ENCODE measurements around the gene NLRP3. TPM values are rescaled to one million over a fixed set of nuclear protein-coding genes. Genes with fewer than 3 reads are reported as not detected.
A peak's percentile ranks its signal among the peaks of the same experiment; 100 is the strongest.

The NLRP3 gene
- total and polyA plus RNA-seq, 2 experiments from 2014 or later, result 0.42 TPM; not detected in 1

DNA sequence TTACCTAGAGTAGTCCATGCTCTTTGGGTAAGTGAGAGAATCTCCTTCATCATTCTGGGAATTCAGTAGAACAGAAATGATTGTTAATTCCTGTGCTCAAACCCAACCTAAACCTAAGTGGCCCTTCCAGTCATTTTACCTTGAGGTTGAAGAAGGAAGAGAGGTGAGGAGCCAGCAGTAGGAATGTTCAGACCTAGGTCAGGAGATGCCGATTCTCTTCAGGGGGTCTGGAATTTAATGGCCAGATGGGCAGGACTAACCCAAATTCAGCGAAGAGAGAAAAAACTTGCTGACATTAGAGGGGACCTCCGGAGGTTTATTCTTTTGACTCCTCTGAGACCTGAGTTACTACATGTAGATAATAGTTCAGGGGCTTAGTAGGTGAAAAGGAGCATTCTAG lies 58.4 kb downstream of the NLRP3 start:
- no peak for ATAC-seq
- Mint-ChIP-seq H3K27ac (no peak overlapping the region; the same call in 1 of the 2 replicates), H3K27me3 (ENCODE audit: insufficient read depth, low read depth, poor library complexity) (peaks cover 1% of the 10 kb centered on the region), H3K36me3 (ENCODE audit: low read depth) (peaks cover 13% of the 10 kb centered on the region; the same call in 1 of the 3 replicates), H3K4me3 (no peak overlapping the region), H3K9me3 (peaks cover 16% of the 10 kb centered on the region), H3K4me1 (peaks cover 17% of the 10 kb centered on the region)
- no peak overlapping the region for H3K4me3 ChIP-seq
- DNase-seq (ENCODE audit: low spot score), result peak; percentile 33
- no peaks in the 10 kb centered on the region for H3K27me3 ChIP-seq (ENCODE audit: insufficient read depth)
- H3F3A ChIP-seq (replicated peaks; ENCODE audit: low read depth), result no peaks in the 10 kb centered on the region
- H3K36me3 ChIP-seq (ENCODE audit: insufficient read depth), result no peaks in the 10 kb centered on the region; the same call in 1 of the 2 replicates
- TF ChIP-seq ZNF114 (CRISPR knock-in tag; IDR thresholded peaks at IDR 0.05) (no peak), EZH2 (IDR thresholded peaks at IDR 0.05; ENCODE audit: low read depth, unreplicated experiment) (no peak), EZH2phosphoT487 (IDR thresholded peaks at IDR 0.05; ENCODE audit: unreplicated experiment) (no peak), JUNB (IDR thresholded peaks at IDR 0.05; ENCODE audit: unreplicated experiment) (no peak), POLR2AphosphoS5 (IDR thresholded peaks at IDR 0.05; ENCODE audit: low read depth) (no peak), ZNF331 (CRISPR knock-in tag; IDR thresholded peaks at IDR 0.05; ENCODE audit: low read depth) (no peak)
- TF ChIP-seq, protein P1, sequence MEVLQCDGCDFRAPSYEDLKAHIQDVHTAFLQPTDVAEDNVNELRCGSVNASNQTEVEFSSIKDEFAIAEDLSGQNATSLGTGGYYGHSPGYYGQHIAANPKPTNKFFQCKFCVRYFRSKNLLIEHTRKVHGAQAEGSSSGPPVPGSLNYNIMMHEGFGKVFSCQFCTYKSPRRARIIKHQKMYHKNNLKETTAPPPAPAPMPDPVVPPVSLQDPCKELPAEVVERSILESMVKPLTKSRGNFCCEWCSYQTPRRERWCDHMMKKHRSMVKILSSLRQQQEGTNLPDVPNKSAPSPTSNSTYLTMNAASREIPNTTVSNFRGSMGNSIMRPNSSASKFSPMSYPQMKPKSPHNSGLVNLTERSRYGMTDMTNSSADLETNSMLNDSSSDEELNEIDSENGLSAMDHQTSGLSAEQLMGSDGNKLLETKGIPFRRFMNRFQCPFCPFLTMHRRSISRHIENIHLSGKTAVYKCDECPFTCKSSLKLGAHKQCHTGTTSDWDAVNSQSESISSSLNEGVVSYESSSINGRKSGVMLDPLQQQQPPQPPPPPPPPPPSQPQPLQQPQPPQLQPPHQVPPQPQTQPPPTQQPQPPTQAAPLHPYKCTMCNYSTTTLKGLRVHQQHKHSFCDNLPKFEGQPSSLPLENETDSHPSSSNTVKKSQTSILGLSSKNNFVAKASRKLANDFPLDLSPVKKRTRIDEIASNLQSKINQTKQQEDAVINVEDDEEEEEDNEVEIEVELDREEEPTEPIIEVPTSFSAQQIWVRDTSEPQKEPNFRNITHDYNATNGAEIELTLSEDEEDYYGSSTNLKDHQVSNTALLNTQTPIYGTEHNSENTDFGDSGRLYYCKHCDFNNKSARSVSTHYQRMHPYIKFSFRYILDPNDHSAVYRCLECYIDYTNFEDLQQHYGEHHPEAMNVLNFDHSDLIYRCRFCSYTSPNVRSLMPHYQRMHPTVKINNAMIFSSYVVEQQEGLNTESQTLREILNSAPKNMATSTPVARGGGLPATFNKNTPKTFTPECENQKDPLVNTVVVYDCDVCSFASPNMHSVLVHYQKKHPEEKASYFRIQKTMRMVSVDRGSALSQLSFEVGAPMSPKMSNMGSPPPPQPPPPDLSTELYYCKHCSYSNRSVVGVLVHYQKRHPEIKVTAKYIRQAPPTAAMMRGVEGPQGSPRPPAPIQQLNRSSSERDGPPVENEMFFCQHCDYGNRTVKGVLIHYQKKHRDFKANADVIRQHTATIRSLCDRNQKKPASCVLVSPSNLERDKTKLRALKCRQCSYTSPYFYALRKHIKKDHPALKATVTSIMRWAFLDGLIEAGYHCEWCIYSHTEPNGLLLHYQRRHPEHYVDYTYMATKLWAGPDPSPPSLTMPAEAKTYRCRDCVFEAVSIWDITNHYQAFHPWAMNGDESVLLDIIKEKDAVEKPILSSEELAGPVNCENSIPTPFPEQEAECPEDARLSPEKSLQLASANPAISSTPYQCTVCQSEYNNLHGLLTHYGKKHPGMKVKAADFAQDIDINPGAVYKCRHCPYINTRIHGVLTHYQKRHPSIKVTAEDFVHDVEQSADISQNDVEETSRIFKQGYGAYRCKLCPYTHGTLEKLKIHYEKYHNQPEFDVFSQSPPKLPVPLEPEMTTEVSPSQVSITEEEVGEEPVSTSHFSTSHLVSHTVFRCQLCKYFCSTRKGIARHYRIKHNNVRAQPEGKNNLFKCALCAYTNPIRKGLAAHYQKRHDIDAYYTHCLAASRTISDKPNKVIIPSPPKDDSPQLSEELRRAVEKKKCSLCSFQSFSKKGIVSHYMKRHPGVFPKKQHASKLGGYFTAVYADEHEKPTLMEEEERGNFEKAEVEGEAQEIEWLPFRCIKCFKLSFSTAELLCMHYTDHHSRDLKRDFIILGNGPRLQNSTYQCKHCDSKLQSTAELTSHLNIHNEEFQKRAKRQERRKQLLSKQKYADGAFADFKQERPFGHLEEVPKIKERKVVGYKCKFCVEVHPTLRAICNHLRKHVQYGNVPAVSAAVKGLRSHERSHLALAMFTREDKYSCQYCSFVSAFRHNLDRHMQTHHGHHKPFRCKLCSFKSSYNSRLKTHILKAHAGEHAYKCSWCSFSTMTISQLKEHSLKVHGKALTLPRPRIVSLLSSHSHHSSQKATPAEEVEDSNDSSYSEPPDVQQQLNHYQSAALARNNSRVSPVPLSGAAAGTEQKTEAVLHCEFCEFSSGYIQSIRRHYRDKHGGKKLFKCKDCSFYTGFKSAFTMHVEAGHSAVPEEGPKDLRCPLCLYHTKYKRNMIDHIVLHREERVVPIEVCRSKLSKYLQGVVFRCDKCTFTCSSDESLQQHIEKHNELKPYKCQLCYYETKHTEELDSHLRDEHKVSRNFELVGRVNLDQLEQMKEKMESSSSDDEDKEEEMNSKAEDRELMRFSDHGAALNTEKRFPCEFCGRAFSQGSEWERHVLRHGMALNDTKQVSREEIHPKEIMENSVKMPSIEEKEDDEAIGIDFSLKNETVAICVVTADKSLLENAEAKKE (CRISPR knock-in tag; IDR thresholded peaks at IDR 0.05), result peak; percentile 94
- TF ChIP-seq, protein P2, sequence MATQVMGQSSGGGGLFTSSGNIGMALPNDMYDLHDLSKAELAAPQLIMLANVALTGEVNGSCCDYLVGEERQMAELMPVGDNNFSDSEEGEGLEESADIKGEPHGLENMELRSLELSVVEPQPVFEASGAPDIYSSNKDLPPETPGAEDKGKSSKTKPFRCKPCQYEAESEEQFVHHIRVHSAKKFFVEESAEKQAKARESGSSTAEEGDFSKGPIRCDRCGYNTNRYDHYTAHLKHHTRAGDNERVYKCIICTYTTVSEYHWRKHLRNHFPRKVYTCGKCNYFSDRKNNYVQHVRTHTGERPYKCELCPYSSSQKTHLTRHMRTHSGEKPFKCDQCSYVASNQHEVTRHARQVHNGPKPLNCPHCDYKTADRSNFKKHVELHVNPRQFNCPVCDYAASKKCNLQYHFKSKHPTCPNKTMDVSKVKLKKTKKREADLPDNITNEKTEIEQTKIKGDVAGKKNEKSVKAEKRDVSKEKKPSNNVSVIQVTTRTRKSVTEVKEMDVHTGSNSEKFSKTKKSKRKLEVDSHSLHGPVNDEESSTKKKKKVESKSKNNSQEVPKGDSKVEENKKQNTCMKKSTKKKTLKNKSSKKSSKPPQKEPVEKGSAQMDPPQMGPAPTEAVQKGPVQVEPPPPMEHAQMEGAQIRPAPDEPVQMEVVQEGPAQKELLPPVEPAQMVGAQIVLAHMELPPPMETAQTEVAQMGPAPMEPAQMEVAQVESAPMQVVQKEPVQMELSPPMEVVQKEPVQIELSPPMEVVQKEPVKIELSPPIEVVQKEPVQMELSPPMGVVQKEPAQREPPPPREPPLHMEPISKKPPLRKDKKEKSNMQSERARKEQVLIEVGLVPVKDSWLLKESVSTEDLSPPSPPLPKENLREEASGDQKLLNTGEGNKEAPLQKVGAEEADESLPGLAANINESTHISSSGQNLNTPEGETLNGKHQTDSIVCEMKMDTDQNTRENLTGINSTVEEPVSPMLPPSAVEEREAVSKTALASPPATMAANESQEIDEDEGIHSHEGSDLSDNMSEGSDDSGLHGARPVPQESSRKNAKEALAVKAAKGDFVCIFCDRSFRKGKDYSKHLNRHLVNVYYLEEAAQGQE (IDR thresholded peaks at IDR 0.05; ENCODE audit: unreplicated experiment), result no peak
- H3K9me2 ChIP-seq (ENCODE audit: insufficient read depth), result peaks cover 7% of the 10 kb centered on the region; the same call in 1 of the 2 replicates
- no peak overlapping the region for H3K27ac ChIP-seq (ENCODE audit: low read depth)
- no peak overlapping the region for H2AFZ ChIP-seq
- H3K4me1 ChIP-seq (ENCODE audit: insufficient read depth), result peaks cover 19% of the 10 kb centered on the region
- H3K4me2 ChIP-seq, result peak overlapping the region; percentile 59; the same call in 1 of the 2 replicates
- H3K79me2 ChIP-seq (replicated peaks; ENCODE audit: insufficient read depth), result no peaks in the 10 kb centered on the region
- H4K20me1 ChIP-seq (replicated peaks; ENCODE audit: insufficient read depth), result no peaks in the 10 kb centered on the region
